DOHH2 (cell line): Measurements from ENCODE around the gene CYB561.

ENCODE experiments used
- EZH2phosphoT487 ChIP-seq: fragments of 200-600 bp; sonication (generic); IDR thresholded peaks from 2 replicates; pipeline ENCODE4 v1.6.1; 2017; ENCODE audit warnings: borderline replicate concordance, mild to moderate bottlenecking, antibody characterized with exemption, low read length, moderate library complexity, mixed read lengths
- TF ChIP-seq, protein P1 (sequence below): fragments of 200-600 bp; sonication (generic); IDR thresholded peaks from one replicate; pipeline ENCODE4 v1.5.1; 2014; ENCODE audit warnings: antibody characterized with exemption, mild to moderate bottlenecking, low read depth, low read length; ENCODE audit not compliant: poor library complexity, severe bottlenecking

DNA sequence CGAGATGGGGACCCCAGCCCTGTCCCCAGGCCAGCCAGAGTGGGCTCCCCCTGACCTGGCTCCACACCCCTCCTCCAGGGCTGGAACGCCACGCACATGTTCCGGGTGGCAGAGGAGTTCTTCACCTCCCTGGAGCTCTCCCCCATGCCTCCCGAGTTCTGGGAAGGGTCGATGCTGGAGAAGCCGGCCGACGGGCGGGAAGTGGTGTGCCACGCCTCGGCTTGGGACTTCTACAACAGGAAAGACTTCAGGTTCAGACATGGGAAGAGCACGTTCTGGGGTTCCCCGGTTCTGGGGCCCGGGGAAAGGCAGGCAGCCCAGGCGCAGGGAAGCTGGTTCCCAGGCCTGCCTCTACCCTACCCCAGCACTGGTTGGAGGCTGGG is 35.4 kb upstream of the CYB561 start:
- no peak for TF ChIP-seq EZH2phosphoT487
- TF ChIP-seq, protein P1, sequence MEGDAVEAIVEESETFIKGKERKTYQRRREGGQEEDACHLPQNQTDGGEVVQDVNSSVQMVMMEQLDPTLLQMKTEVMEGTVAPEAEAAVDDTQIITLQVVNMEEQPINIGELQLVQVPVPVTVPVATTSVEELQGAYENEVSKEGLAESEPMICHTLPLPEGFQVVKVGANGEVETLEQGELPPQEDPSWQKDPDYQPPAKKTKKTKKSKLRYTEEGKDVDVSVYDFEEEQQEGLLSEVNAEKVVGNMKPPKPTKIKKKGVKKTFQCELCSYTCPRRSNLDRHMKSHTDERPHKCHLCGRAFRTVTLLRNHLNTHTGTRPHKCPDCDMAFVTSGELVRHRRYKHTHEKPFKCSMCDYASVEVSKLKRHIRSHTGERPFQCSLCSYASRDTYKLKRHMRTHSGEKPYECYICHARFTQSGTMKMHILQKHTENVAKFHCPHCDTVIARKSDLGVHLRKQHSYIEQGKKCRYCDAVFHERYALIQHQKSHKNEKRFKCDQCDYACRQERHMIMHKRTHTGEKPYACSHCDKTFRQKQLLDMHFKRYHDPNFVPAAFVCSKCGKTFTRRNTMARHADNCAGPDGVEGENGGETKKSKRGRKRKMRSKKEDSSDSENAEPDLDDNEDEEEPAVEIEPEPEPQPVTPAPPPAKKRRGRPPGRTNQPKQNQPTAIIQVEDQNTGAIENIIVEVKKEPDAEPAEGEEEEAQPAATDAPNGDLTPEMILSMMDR, result no peak
